NCI-H2227 (cell line): ENCODE data around the gene ADD3.
"Not testable (repeated sequence)": the region's sequence is repeated elsewhere in the genome, so short reads cannot be mapped to it uniquely, and the experiment has no call there.

Source experiments
- DNase-seq: peaks from one replicate; lab custom pipeline; 2025; ENCODE audit not compliant: unreplicated experiment; lab: John Stamatoyannopoulos, UW

The ADD3 gene

GRCh38 chr10:110101464-110102144 lies 93.8 kb downstream of the ADD3 start:
- no peak for DNase-seq

GRCh38 chr10:110103921-110104461 lies 96.2 kb downstream of the ADD3 start:
- DNase-seq: no peak

- no peak for DNase-seq
Measured at GRCh38 chr10:110105873-110106272, 98.1 kb downstream of the ADD3 start.

GRCh38 chr10:110107430-110107829 lies 99.6 kb downstream of the ADD3 start:
- no peak for DNase-seq

GRCh38 chr10:110107887-110108286 lies 100.1 kb downstream of the ADD3 start:
- no peak for DNase-seq

GRCh38 chr10:110109511-110109910 lies 101.7 kb downstream of the ADD3 start:
- no peak for DNase-seq

- no peak for DNase-seq
Measured at GRCh38 chr10:110110338-110110737, 102.6 kb downstream of the ADD3 start.

- DNase-seq: no peak
Measured at GRCh38 chr10:110113670-110114337, 106.0 kb downstream of the ADD3 start.

GRCh38 chr10:110114668-110115067 lies 106.9 kb downstream of the ADD3 start:
- not testable (repeated sequence) for DNase-seq

GRCh38 chr10:110115784-110116520 lies 108.2 kb downstream of the ADD3 start:
- DNase-seq: no peak

GRCh38 chr10:110118891-110119621 lies 111.3 kb downstream of the ADD3 start:
- DNase-seq: no peak

GRCh38 chr10:110123594-110123993 lies 115.8 kb downstream of the ADD3 start:
- DNase-seq: no peak

- no peak for DNase-seq
Measured at GRCh38 chr10:110129490-110129889, 121.7 kb downstream of the ADD3 start.

- DNase-seq: no peak
Measured at GRCh38 chr10:110134917-110135316, 127.1 kb downstream of the ADD3 start.

GRCh38 chr10:110135836-110136235 lies 128.1 kb downstream of the ADD3 start:
- not testable (repeated sequence) for DNase-seq

GRCh38 chr10:110137142-110137545 lies 129.4 kb downstream of the ADD3 start:
- peak; percentile 69 for DNase-seq

- peak; percentile 58 for DNase-seq
Measured at GRCh38 chr10:110138197-110138812, 130.5 kb downstream of the ADD3 start.

GRCh38 chr10:110141185-110141584 lies 133.4 kb downstream of the ADD3 start:
- DNase-seq: no peak

- no peak for DNase-seq
Measured at GRCh38 chr10:110141871-110142635, 134.3 kb downstream of the ADD3 start.

- no peak for DNase-seq
Measured at GRCh38 chr10:110142965-110143364, 135.2 kb downstream of the ADD3 start.
